NCI-H2081 treated with DMSO at 0.1 percent for 48 hours (cell line): ENCODE data around the gene CD44.
A peak's percentile ranks its signal among the peaks of the same experiment; 100 is the strongest.

Experiments
- DNase-seq: peaks from one replicate; lab custom pipeline; 2025; lab: John Stamatoyannopoulos, UW

CD44 gene

GRCh38 chr11:35237860-35238715, 99.1 kb downstream of the CD44 start:
- peak; percentile 24 for DNase-seq

- no peak for DNase-seq
These were observed 99.9 kb downstream of the CD44 start for GRCh38 chr11:35238882-35239281.

GRCh38 chr11:35239471-35240075, 100.6 kb downstream of the CD44 start:
- no peak for DNase-seq

GRCh38 chr11:35241083-35241482, 102.1 kb downstream of the CD44 start:
- no peak for DNase-seq

GRCh38 chr11:35241531-35241930, 102.6 kb downstream of the CD44 start:
- no peak for DNase-seq

- DNase-seq, result no peak
These were observed 103.7 kb downstream of the CD44 start for GRCh38 chr11:35242412-35243242.

GRCh38 chr11:35243774-35244173, 104.8 kb downstream of the CD44 start:
- no peak for DNase-seq

- DNase-seq, result no peak
These were observed 106.1 kb downstream of the CD44 start for GRCh38 chr11:35245056-35245455.

- DNase-seq, result no peak
These were observed 106.8 kb downstream of the CD44 start for GRCh38 chr11:35245786-35246185.

- no peak for DNase-seq
These were observed 107.8 kb downstream of the CD44 start for GRCh38 chr11:35246745-35247144.

- no peak for DNase-seq
These were observed 108.5 kb downstream of the CD44 start for GRCh38 chr11:35247428-35247827.

- no peak for DNase-seq
These were observed 108.9 kb downstream of the CD44 start for GRCh38 chr11:35247863-35248262.

- no peak for DNase-seq
These were observed 109.8 kb downstream of the CD44 start for GRCh38 chr11:35248558-35249323.

- no peak for DNase-seq
These were observed 111.2 kb downstream of the CD44 start for GRCh38 chr11:35250192-35250591.

GRCh38 chr11:35250621-35251020, 111.7 kb downstream of the CD44 start:
- DNase-seq, result no peak

- DNase-seq, result no peak
These were observed 114.3 kb downstream of the CD44 start for GRCh38 chr11:35253237-35253636.

- no peak for DNase-seq
These were observed 116.5 kb downstream of the CD44 start for GRCh38 chr11:35255514-35255913.

- DNase-seq, result no peak
These were observed 117.3 kb downstream of the CD44 start for GRCh38 chr11:35256296-35256695.

GRCh38 chr11:35257281-35257680, 118.3 kb downstream of the CD44 start:
- no peak for DNase-seq

GRCh38 chr11:35259529-35259928, 120.6 kb downstream of the CD44 start:
- no peak for DNase-seq

GRCh38 chr11:35260342-35260985, 121.5 kb downstream of the CD44 start:
- no peak for DNase-seq
